ENCODE measurements around the gene SNX1. TPM values are rescaled to one million over a fixed set of nuclear protein-coding genes. Genes with fewer than 3 reads are reported as not detected.

SNX1 gene
- total and polyA plus RNA-seq, 10 of the 15 experiments (the other 5 are each of a cell fraction or from before 2014, with no cell fraction given), result 17.8 to 115 (median 96.3) TPM

DNA sequence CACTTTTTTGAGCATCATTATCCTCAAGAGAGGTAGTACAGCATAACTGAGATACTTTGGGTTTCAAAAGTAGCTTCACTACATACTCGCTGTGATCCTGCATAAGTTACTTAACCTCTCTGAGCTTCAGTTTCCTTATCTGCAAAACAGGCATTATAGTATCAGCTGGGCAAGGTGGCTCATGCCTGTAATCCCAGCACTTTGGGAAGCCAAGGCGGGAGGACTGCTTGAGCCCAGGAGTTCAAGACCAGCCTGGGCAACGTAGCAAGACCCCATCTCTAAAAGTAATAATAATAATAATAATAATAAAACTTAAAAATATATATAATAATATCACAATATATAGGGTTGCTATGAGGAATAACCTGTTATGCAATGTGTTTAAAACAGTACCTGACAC is 13.0 kb upstream of the SNX1 start:
- TF ChIP-seq CBX3 (IDR thresholded peaks at IDR 0.05; ENCODE audit: borderline replicate concordance, low read depth) (no peak), SIX5 (IDR thresholded peaks at IDR 0.05; ENCODE audit: low read depth, low read length, severe bottlenecking) (no peak), DPF2 (IDR thresholded peaks at IDR 0.05) (no peak), IKZF1 (conservative IDR thresholded peaks at IDR 0.05) (no peak), ZNF274 (IDR thresholded peaks at IDR 0.05; ENCODE audit: insufficient read depth, insufficient read length) (no peak)
- in situ Hi-C loops (cut with MboI) (no loop called here), intact Hi-C loops (cut with micrococcal nuclease; ENCODE audit: unreplicated experiment) (no loop called here)
- Histone ChIP-seq H3K36me3 (ENCODE audit: control insufficient read depth in 2 of 2, insufficient read depth in 2 of 2, low read length in 1 of 2) (peaks cover 1 to 4% of the 10 kb centered on the region in 2 experiments; a peak in 2 of 4 replicates), H3K27me3 (replicated peaks in 1 of 2; ENCODE audit: control insufficient read depth in 2 of 2, insufficient read depth in 2 of 2, low read length in 1 of 2) (no peaks in the 10 kb centered on the region), H2AFZ (ENCODE audit: control insufficient read depth, low read depth, low read length) (no peak overlapping the region), H3K4me3 (no peak overlapping the region), H3K79me2 (ENCODE audit: control insufficient read depth, insufficient read depth, low read length) (no peaks in the 10 kb centered on the region; the same call in none of the 2 replicates), H4K20me1 (ENCODE audit: control insufficient read depth, insufficient read depth) (no peaks in the 10 kb centered on the region), H3K4me1 (ENCODE audit: control insufficient read depth, insufficient read depth, low read length) (no peaks in the 10 kb centered on the region), H3K27ac (ENCODE audit: control insufficient read depth, insufficient read depth) (no peak overlapping the region), H3K4me2 (ENCODE audit: control insufficient read depth, insufficient read depth) (no peak overlapping the region), H3K9ac (ENCODE audit: control insufficient read depth, insufficient read depth, low read length) (no peak overlapping the region), H3K9me3 (replicated peaks; ENCODE audit: control insufficient read depth, insufficient read depth, low read length) (no peaks in the 10 kb centered on the region)
- ChIA-PET CTCF (interaction anchor here (0.5 to 2.8 kb wide), 6 partner anchors 9 to 353 kb away, joined by 3 to 16 read pairs (median 3); partner anchors contain the start of gene CIAO2A), RAD21 (ENCODE audit: unreplicated experiment) (no interaction called here), SMC1A (ENCODE audit: uncharacterized antibody, unreplicated experiment) (interaction anchor here (1.5 kb wide), 1 partner anchor 11 kb away, joined by 3 read pairs; the partner anchor contains the start of gene CIAO2A), POLR2A (interaction anchor here (1.0 kb wide), 1 partner anchor 11 kb away, joined by 3 read pairs; the partner anchor contains the start of gene CIAO2A)
- WGBS (ENCODE audit: insufficient coverage, insufficient replicate concordance, low lambda C conversion rate, missing lambda C conversion rate), result 86% methylated on average over 3 of the region's 3 CpGs
- DNase-seq (ENCODE audit: low read depth, low spot score), result no peak
- no peak for FAIRE-seq
- no TSS peak for BruUV-seq (replicated peaks)
- ATAC-seq, result no peak

DNA sequence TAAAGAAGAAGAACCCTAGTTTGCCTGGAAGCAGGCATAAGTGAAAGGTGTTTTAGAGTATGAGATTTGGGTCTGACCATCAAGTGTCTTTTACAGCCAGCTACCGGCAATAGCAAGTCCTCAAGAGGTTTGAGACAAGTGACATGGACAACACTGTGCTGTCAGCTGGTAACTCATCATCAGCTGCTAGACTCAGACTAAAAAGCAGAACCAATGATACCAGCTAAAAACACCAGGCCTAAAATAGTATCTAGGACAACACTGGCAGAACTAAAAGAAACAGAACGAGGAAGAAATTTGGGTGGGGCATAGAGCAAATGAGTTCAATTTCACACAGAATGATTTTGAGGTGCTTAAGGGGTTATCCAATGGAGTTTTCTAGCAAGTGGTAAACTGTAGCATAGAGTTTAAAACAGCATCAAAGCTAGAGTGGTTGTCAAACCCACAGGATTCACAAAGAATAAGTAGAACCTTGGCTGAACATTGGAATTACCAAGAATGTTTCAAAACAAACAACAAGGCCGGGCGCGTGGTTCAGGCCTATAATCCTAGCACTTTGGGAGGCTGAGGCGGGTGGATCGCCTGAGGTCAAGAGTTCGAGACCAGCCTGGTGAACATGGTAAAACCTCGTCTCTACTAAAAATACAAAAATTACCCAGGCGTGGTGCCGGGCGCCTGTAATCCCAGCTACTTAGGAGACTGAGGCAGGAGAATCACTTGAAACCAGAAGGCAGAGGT is 6.1 kb upstream of the SNX1 start:
- Histone ChIP-seq H4K20me1 (ENCODE audit: control insufficient read depth, insufficient read depth) (no peaks in the 10 kb centered on the region), H3K79me2 (ENCODE audit: control insufficient read depth, insufficient read depth, low read length) (peaks cover 58% of the 10 kb centered on the region), H3K36me3 (ENCODE audit: control insufficient read depth in 2 of 2, insufficient read depth in 2 of 2, low read length in 1 of 2) (peaks cover 2 to 4% of the 10 kb centered on the region in 2 experiments; a peak in 3 of 4 replicates), H3K4me3 (peak overlapping the region; percentile 57), H3K9ac (ENCODE audit: control insufficient read depth, insufficient read depth, low read length) (peak overlapping the region; percentile 57), H3K9me3 (replicated peaks; ENCODE audit: control insufficient read depth, insufficient read depth, low read length) (no peaks in the 10 kb centered on the region), H3K27ac (ENCODE audit: control insufficient read depth, insufficient read depth) (peak overlapping the region; percentile 83), H3K4me1 (ENCODE audit: control insufficient read depth, insufficient read depth, low read length) (peaks cover 22% of the 10 kb centered on the region), H3K4me2 (ENCODE audit: control insufficient read depth, insufficient read depth) (peak overlapping the region; percentile 78), H2AFZ (ENCODE audit: control insufficient read depth, low read depth, low read length) (no peak overlapping the region), H3K27me3 (replicated peaks in 1 of 2; ENCODE audit: control insufficient read depth in 2 of 2, insufficient read depth in 2 of 2, low read length in 1 of 2) (no peaks in the 10 kb centered on the region)
- FAIRE-seq, result peak; percentile 47
- in situ Hi-C loops (cut with MboI) (no loop called here), intact Hi-C loops (cut with micrococcal nuclease; ENCODE audit: unreplicated experiment) (loop anchor here (10.0 kb wide), 3 partner anchors 295 to 615 kb away; partner anchors contain the start of genes PCLAF, TRIP4 and USP3)
- DNase-seq (ENCODE audit: low read depth, low spot score), result peak; percentile 68
- ATAC-seq, result peak; percentile 47
- ChIA-PET CTCF (interaction anchor here (0.9 to 7.2 kb wide), 12 partner anchors 19 to 480 kb away, joined by 3 to 73 read pairs (median 4); partner anchors contain the start of gene DAPK2), POLR2A (interaction anchor here (0.6 to 2.8 kb wide), 13 partner anchors 10 to 489 kb away, joined by 3 to 17 read pairs (median 3); partner anchors contain the start of gene DAPK2), RAD21 (ENCODE audit: unreplicated experiment) (interaction anchor here (0.5 to 3.3 kb wide), 19 partner anchors 9 to 512 kb away, joined by 3 to 18 read pairs (median 5); partner anchors contain the start of gene DAPK2), SMC1A (ENCODE audit: uncharacterized antibody, unreplicated experiment) (interaction anchor here (0.6 to 3.1 kb wide), 25 partner anchors 9 to 480 kb away, joined by 3 to 17 read pairs (median 4); partner anchors contain the start of gene PPIB)
- 3% methylated on average over 12 of the region's 12 CpGs for WGBS (ENCODE audit: insufficient coverage, insufficient replicate concordance, low lambda C conversion rate, missing lambda C conversion rate)
- no TSS peak for BruUV-seq (replicated peaks)
- TF ChIP-seq YY1 (IDR thresholded peaks at IDR 0.05; ENCODE audit: low read depth, low read length) (no peak), SMAD1 (IDR thresholded peaks at IDR 0.05; ENCODE audit: low read depth, partially characterized antibody) (no peak), ATF7 (IDR thresholded peaks at IDR 0.05; ENCODE audit: low read depth) (peak; percentile 15; the same call in 1 of the 2 replicates), GABPA (IDR thresholded peaks at IDR 0.05; ENCODE audit: low read depth) (no peak), NFYB (IDR thresholded peaks at IDR 0.05; ENCODE audit: insufficient read depth, low read depth, low read length) (no peak), MTA3 (IDR thresholded peaks at IDR 0.05; ENCODE audit: borderline replicate concordance, low read length) (no peak), CREM (IDR thresholded peaks at IDR 0.05; ENCODE audit: low read depth) (peak; percentile 13; the same call in 1 of the 2 replicates), NRF1 (conservative IDR thresholded peaks at IDR 0.05; ENCODE audit: low read depth, low read length) (no peak), CREB1 (IDR thresholded peaks at IDR 0.05; ENCODE audit: low read depth) (peak; percentile 52; the same call in 1 of the 2 replicates)
- TF ChIP-seq, protein P1, sequence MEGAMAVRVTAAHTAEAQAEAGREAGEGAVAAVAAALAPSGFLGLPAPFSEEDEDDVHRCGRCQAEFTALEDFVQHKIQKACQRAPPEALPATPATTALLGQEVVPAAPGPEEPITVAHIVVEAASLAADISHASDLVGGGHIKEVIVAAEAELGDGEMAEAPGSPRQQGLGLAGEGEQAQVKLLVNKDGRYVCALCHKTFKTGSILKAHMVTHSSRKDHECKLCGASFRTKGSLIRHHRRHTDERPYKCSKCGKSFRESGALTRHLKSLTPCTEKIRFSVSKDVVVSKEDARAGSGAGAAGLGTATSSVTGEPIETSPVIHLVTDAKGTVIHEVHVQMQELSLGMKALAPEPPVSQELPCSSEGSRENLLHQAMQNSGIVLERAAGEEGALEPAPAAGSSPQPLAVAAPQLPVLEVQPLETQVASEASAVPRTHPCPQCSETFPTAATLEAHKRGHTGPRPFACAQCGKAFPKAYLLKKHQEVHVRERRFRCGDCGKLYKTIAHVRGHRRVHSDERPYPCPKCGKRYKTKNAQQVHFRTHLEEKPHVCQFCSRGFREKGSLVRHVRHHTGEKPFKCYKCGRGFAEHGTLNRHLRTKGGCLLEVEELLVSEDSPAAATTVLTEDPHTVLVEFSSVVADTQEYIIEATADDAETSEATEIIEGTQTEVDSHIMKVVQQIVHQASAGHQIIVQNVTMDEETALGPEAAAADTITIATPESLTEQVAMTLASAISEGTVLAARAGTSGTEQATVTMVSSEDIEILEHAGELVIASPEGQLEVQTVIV (IDR thresholded peaks at IDR 0.05; ENCODE audit: borderline replicate concordance, partially characterized antibody), result no peak

Measured in GM12878 (cell line).